Kidney epithelial cell (primary cell): ENCODE measurements around the gene ARID5B. TPM values are rescaled to one million over a fixed set of nuclear protein-coding genes. Genes with fewer than 3 reads are reported as not detected.

Experiments
- DNase-seq: peaks from one replicate; pipeline ENCODE4 v3.0.0-alpha.2; 2010; ENCODE audit warnings: low read depth
- H3K27me3 ChIP-seq: 2 replicates; pipeline ENCODE4 v1.6.0; 2011; ENCODE audit warnings: low read length; ENCODE audit not compliant: control insufficient read depth, insufficient read depth
- H3K36me3 ChIP-seq: 2 replicates; pipeline ENCODE4 v1.5.1; 2011; ENCODE audit warnings: low read length; ENCODE audit not compliant: control insufficient read depth, insufficient read depth
- H3K4me3 ChIP-seq: 2 replicates; pipeline ENCODE4 v1.5.1; 2011; ENCODE audit warnings: low read depth, mild to moderate bottlenecking, control low read depth, low read length
- CTCF ChIP-seq: IDR thresholded peaks from 2 replicates; pipeline ENCODE4 v1.5.1; 2011; ENCODE audit warnings: mild to moderate bottlenecking, moderate library complexity, low read length, control low read depth, inconsistent platforms; ENCODE audit not compliant: insufficient read depth, poor library complexity, severe bottlenecking
- total RNA-seq: library from RNA; depleted of rRNA; stranded (reverse); fragments of >200 nt; gene quantifications from 2 replicates; pipeline ENCODE4 v1.2.3, GENCODE V29; 2015

The ARID5B gene
- total RNA-seq, 1 donor from 2014 or later, result 11.6 TPM

GRCh38 chr10:61998937-61999336 is 97.4 kb downstream of the ARID5B start:
- H3K36me3 ChIP-seq, result peaks cover 3% of the 10 kb centered on the region
- DNase-seq, result no peak
- TF ChIP-seq CTCF, result no peak
- H3K27me3 ChIP-seq, result no peaks in the 10 kb centered on the region
- no peak overlapping the region for H3K4me3 ChIP-seq

- Histone ChIP-seq H3K27me3 (no peaks in the 10 kb centered on the region), H3K36me3 (peaks cover 3% of the 10 kb centered on the region), H3K4me3 (no peak overlapping the region)
- no peak for TF ChIP-seq CTCF
- DNase-seq, result no peak
Measured at GRCh38 chr10:62000037-62000603, 98.6 kb downstream of the ARID5B start.

GRCh38 chr10:62000726-62001125 is 99.2 kb downstream of the ARID5B start:
- no peak overlapping the region for H3K4me3 ChIP-seq
- no peak for DNase-seq
- peaks cover 3% of the 10 kb centered on the region for H3K36me3 ChIP-seq
- no peaks in the 10 kb centered on the region for H3K27me3 ChIP-seq
- TF ChIP-seq CTCF, result no peak

- Histone ChIP-seq H3K4me3 (no peak overlapping the region), H3K36me3 (peaks cover 3% of the 10 kb centered on the region), H3K27me3 (no peaks in the 10 kb centered on the region)
- no peak for DNase-seq
- TF ChIP-seq CTCF, result no peak
Measured at GRCh38 chr10:62001898-62002297, 100.4 kb downstream of the ARID5B start.

GRCh38 chr10:62002753-62003152 is 101.3 kb downstream of the ARID5B start:
- TF ChIP-seq CTCF, result no peak
- Histone ChIP-seq H3K4me3 (no peak overlapping the region), H3K36me3 (peaks cover 3% of the 10 kb centered on the region), H3K27me3 (no peaks in the 10 kb centered on the region)
- no peak for DNase-seq

GRCh38 chr10:62004042-62004441 is 102.5 kb downstream of the ARID5B start:
- H3K36me3 ChIP-seq, result peaks cover 3% of the 10 kb centered on the region
- H3K27me3 ChIP-seq, result no peaks in the 10 kb centered on the region
- no peak overlapping the region for H3K4me3 ChIP-seq
- DNase-seq, result no peak
- no peak for TF ChIP-seq CTCF
